Kidney (tissue), 14 donors: ENCODE data around the gene TPST2. TPM values are rescaled to one million over a fixed set of nuclear protein-coding genes. Genes with fewer than 3 reads are reported as not detected.

ENCODE experiments used
- DNase-seq, 5 donors: peaks; one replicate each; pipeline ENCODE4 v3.0.0-alpha.2; 2013 to 2020
- FAIRE-seq: peaks from 2 replicates; lab custom pipeline; 2012; peaks lifted over from hg19 to GRCh38; lab: Jason Lieb, UNC
- H3K27ac ChIP-seq, 2 donors: one replicate each; pipeline ENCODE4 v1.7.0; 2013; ENCODE audit warnings: low read depth in 2 of 2, low read length in 2 of 2, inconsistent platforms in 1 of 2
- H3K27me3 ChIP-seq: one replicate; pipeline ENCODE4 v1.7.1; 2013; ENCODE audit warnings: low read length, inconsistent platforms; ENCODE audit not compliant: control insufficient read depth, insufficient read depth
- H3K36me3 ChIP-seq, 3 donors: one replicate each; pipeline versions ENCODE4 v1.7.0 to v1.7.1; 2013; ENCODE audit warnings: low read length in 3 of 3, control low read depth in 1 of 3, inconsistent platforms in 1 of 3; ENCODE audit not compliant: insufficient read depth in 3 of 3, control insufficient read depth in 2 of 3
- H3K4me1 ChIP-seq, 3 donors: one replicate each; pipeline versions ENCODE4 v1.7.0 to v1.7.1; 2013; ENCODE audit warnings: low read length in 3 of 3, inconsistent platforms in 1 of 3, low read depth in 1 of 3; ENCODE audit not compliant: control insufficient read depth in 2 of 3, insufficient read depth in 2 of 3
- H3K4me3 ChIP-seq, 3 donors: one replicate each; pipeline versions ENCODE4 v1.7.0 to v1.8.1; 2013; ENCODE audit warnings: low read length in 3 of 3, control low read depth in 1 of 3, inconsistent platforms in 1 of 3
- H3K9ac ChIP-seq, 3 donors: one replicate each; pipeline versions ENCODE4 v1.7.0 to v1.7.1; 2013; ENCODE audit warnings: low read length in 3 of 3, control low read depth in 1 of 3, inconsistent platforms in 1 of 3
- H3K9me3 ChIP-seq, 3 donors: one replicate each; pipeline versions ENCODE4 v1.7.0 to v1.7.1; 2013; ENCODE audit warnings: low read length in 3 of 3, control low read depth in 1 of 3, inconsistent platforms in 1 of 3; ENCODE audit not compliant: control insufficient read depth in 2 of 3, insufficient read depth in 1 of 3
- intact Hi-C: fragments of 100-400 bp; cut with DNase I; formaldehyde crosslinking; loops from one replicate; pipeline ENCODE4 v1.11.1; 2022
- polyA plus RNA-seq: library from polyadenylated mRNA; stranded (reverse); fragments of 350-450 nt; fragmentation: Illumina TruSeq; extraction: RNeasy Lipid Tissue Mini Kit (QIAGEN cat#74804); gene quantifications from one replicate; pipeline ENCODE4 v1.2.3, GENCODE V29; 2014; ENCODE audit warnings: low read depth, low replicate concordance; ENCODE audit not compliant: insufficient read depth
- total RNA-seq: library from RNA; stranded (reverse); fragmentation: NEBNext Ultra II Directional; extraction: Animal tissue kit (Norgen Biotek cat#: 25700); gene quantifications from one replicate; pipeline ENCODE4 v1.2.1, GENCODE V29; 2021
- TF ChIP-seq, protein P1 (sequence below): IDR thresholded peaks from 3 replicates; pipeline ENCODE4 v1.5.1; 2012; ENCODE audit warnings: mild to moderate bottlenecking, moderate library complexity, borderline replicate concordance; ENCODE audit not compliant: insufficient read depth; ENCODE audit errors: extremely low read depth
- donor health status: control.
- donor health status: control.
- donor health status: control.
- donor health status: control.
- donor health status: control.
- donor health status: DM: yes; HTN: yes; CAD: no.
- donor health status: Normal renal cell carcinoma (clear cell type).

TPST2 gene
- total and polyA plus RNA-seq, 2 donors from 2014 or later: 40.3 to 48.7 TPM

DNA sequence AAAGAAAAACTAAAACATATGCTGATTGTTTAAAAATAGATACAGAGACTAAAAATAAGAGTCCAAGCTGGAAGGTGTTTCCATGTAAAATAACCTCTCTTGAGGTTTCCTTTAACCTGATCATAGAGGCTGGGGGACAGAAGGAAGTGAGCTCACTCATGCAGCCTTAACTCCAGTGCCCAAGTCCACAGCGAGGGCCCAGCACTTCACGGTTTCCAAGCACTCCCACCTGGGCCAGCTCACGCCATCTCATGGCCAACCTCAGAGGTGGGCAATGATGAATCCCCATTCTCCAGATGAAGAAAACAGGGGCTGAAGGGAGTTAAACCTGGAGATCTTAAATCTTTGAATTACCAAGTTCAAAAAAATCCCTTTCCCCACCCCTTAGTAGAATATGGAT lies 62.8 kb downstream of the TPST2 start:
- FAIRE-seq (no peak), DNase-seq (no peak)
- Histone ChIP-seq H3K9me3 (no peaks in the 10 kb centered on the region), H3K27ac (no peak overlapping the region), H3K9ac (no peak overlapping the region), H3K4me3 (no peak overlapping the region), H3K36me3 (peaks cover 0 to 3% (median 0%) of the 10 kb centered on the region in 3 donors), H3K27me3 (no peaks in the 10 kb centered on the region), H3K4me1 (peaks cover 0 to 5% (median 0%) of the 10 kb centered on the region in 3 donors)
- TF ChIP-seq, protein P1, sequence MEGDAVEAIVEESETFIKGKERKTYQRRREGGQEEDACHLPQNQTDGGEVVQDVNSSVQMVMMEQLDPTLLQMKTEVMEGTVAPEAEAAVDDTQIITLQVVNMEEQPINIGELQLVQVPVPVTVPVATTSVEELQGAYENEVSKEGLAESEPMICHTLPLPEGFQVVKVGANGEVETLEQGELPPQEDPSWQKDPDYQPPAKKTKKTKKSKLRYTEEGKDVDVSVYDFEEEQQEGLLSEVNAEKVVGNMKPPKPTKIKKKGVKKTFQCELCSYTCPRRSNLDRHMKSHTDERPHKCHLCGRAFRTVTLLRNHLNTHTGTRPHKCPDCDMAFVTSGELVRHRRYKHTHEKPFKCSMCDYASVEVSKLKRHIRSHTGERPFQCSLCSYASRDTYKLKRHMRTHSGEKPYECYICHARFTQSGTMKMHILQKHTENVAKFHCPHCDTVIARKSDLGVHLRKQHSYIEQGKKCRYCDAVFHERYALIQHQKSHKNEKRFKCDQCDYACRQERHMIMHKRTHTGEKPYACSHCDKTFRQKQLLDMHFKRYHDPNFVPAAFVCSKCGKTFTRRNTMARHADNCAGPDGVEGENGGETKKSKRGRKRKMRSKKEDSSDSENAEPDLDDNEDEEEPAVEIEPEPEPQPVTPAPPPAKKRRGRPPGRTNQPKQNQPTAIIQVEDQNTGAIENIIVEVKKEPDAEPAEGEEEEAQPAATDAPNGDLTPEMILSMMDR: no peak
- intact Hi-C loops: no loop called here

DNA sequence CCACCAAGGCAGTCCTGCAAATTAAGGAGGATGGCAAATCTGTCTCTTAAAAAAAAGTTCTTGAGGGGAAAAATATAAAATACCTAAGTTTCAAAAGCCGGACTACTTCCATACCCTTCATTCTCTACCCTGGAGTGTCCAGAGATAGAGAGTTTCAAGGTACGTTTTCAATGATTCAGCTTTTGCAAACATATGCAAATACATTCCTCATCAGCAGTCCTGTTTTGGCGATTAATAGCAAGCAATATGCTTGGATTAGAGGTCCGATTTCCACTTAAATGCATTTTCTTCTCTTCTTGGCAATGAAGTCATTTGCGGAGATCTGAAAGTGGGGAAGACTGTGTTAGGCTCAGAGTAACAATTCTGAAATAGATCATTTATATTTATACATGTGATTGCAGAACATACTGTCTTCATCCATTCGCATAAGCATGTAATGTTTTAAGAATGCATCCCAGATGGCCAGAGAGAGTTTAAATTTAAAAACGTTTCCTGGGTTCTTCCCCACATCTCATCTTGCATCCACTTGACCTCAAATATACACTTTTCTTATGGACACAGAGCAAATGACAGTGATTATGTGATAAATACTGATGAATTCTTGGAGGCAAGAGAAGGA lies 63.9 kb downstream of the TPST2 start:
- FAIRE-seq (no peak), DNase-seq (no peak)
- H3K27ac ChIP-seq: no peak overlapping the region
- TF ChIP-seq, protein P1: no peak
- no peak overlapping the region for H3K9ac ChIP-seq
- no peaks in the 10 kb centered on the region for H3K9me3 ChIP-seq
- peaks cover 0 to 5% (median 0%) of the 10 kb centered on the region in 3 donors for H3K4me1 ChIP-seq
- H3K27me3 ChIP-seq: no peaks in the 10 kb centered on the region
- H3K36me3 ChIP-seq: no peaks in the 10 kb centered on the region
- intact Hi-C loops: no loop called here
- H3K4me3 ChIP-seq: no peak overlapping the region

DNA sequence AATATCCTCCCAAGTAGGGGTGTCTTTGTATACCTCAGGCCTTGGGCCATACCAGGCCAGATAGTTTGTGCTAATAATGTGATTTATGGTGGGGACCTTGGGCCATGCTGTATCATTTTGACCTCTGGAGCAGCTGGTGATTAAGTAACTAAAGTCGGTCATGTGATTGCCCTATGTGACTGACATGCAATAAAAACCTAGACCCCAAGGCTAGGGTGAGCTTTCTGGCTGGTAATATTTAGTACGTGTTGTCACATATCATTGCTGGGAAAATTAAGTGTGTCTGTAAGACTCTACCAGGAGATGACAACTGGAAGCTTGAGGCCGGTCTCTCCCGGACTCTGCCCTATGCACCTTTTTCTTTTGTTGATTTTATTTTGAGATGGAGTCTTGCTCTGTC lies 65.1 kb downstream of the TPST2 start:
- intact Hi-C loops: no loop called here
- H3K9ac ChIP-seq: no peak overlapping the region
- no peak for FAIRE-seq

More for the DNA sequence above, 65.1 kb downstream of the TPST2 start:
- DNase-seq: peak in 2 of 5 donors; percentile 5 to 7
- Histone ChIP-seq H3K9me3 (no peaks in the 10 kb centered on the region), H3K4me3 (no peak overlapping the region), H3K27me3 (no peaks in the 10 kb centered on the region), H3K36me3 (no peaks in the 10 kb centered on the region), H3K27ac (peak overlapping the region; percentile 11 to 13), H3K4me1 (peaks cover 0 to 5% (median 0%) of the 10 kb centered on the region in 3 donors)
- TF ChIP-seq, protein P1: no peak
